RWPE1 (cell line): Measurements from ENCODE around the gene DMWD.
A peak's percentile ranks its signal among the peaks of the same experiment; 100 is the strongest.
"Not testable (repeated sequence)": the region's sequence is repeated elsewhere in the genome, so short reads cannot be mapped to it uniquely, and the experiment has no call there.

Source experiments
- CTCF ChIA-PET: fragments of 350-600 bp; sonication (Branson Sonifier 250); formaldehyde crosslinking; extraction: SDS; loops from one replicate; lab custom pipeline; 2021; lab: Yijun Ruan, JAX
- POLR2A ChIA-PET: fragments of 400-600 bp; formaldehyde crosslinking; extraction: SDS; loops from one replicate; lab custom pipeline; 2020; ENCODE audit warnings: antibody characterized with exemption; ENCODE audit not compliant: low non-redundant PET; lab: Yijun Ruan, JAX
- DNase-seq: peaks from one replicate; pipeline ENCODE4 v3.0.0; 2012; ENCODE audit warnings: low spot score
- H3K27ac ChIP-seq: fragments of 450-650 bp; 2 replicates; pipeline ENCODE4 v1.5.1; 2017
- TF ChIP-seq, protein P1 (sequence below): fragments of 450-650 bp; conservative IDR thresholded peaks from 2 replicates; pipeline ENCODE4 v1.5.1; 2017; ENCODE audit warnings: low read depth, mild to moderate bottlenecking

Gene DMWD

DNA sequence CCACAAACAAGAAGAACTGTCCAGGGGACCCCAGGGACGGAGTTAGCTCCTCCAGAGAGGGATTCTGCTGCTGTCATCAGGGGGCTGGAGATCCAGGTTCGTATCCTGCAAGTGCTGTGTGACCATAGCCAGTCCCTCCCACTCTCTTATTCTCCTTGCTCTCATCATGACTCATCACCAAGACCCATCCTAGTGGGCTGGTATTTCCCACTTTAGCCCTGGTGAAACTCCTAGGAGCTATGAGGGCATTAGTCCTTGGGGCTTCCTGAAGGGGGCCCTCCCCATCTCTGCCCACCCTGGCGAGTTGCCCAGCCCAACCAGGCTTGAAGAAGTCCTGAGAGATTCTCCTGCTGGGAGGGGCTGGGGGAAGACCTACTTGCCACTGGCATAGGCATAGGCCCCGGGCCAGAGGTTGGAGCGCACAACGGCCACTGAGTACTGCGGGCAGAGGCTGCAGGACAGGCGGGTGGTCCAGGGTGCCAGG, 7.5 kb upstream of the DMWD start:
- no peak for DNase-seq
- POLR2A ChIA-PET: interaction anchor here (1.0 kb wide), 1 partner anchor 33 kb away, joined by 3 read pairs; no protein-coding TSS in a partner anchor
- TF ChIP-seq, protein P1, sequence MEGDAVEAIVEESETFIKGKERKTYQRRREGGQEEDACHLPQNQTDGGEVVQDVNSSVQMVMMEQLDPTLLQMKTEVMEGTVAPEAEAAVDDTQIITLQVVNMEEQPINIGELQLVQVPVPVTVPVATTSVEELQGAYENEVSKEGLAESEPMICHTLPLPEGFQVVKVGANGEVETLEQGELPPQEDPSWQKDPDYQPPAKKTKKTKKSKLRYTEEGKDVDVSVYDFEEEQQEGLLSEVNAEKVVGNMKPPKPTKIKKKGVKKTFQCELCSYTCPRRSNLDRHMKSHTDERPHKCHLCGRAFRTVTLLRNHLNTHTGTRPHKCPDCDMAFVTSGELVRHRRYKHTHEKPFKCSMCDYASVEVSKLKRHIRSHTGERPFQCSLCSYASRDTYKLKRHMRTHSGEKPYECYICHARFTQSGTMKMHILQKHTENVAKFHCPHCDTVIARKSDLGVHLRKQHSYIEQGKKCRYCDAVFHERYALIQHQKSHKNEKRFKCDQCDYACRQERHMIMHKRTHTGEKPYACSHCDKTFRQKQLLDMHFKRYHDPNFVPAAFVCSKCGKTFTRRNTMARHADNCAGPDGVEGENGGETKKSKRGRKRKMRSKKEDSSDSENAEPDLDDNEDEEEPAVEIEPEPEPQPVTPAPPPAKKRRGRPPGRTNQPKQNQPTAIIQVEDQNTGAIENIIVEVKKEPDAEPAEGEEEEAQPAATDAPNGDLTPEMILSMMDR: no peak
- CTCF ChIA-PET: interaction anchor here (1.0 to 3.5 kb wide), 3 partner anchors 10 to 30 kb away, joined by 6 to 41 read pairs (median 9); partner anchors contain the start of gene SIX5
- peak overlapping the region; percentile 61 for H3K27ac ChIP-seq

DNA sequence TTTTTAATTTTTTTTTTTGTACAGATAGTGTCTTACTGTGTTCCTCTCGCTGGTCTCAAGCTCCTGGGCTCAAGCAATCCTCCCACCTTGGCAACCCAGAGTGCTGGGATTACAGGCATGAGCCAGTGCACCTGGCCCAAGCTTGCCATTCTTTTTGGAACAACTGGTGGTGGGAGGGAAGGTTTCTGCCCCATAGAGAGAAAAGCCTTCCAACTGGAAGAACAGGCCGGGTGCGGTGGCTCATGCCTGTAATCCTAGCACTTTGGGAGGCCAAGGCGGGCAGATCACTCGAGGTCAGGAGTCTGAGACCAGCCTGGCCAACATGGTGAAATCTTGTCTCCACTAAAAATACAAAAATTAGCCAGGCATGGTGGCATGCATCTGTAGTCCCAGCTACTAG, 6.9 kb upstream of the DMWD start:
- H3K27ac ChIP-seq: peak overlapping the region; percentile 61
- DNase-seq: not testable (repeated sequence)
- CTCF ChIA-PET: interaction anchor here (0.6 to 3.5 kb wide), 11 partner anchors 9 to 678 kb away, joined by 3 to 41 read pairs (median 5); partner anchors contain the start of gene SIX5
- POLR2A ChIA-PET: interaction anchor here (1.0 kb wide), 2 partner anchors 17 to 32 kb away, joined by 3 read pairs; partner anchors contain the start of gene DMPK

DNA sequence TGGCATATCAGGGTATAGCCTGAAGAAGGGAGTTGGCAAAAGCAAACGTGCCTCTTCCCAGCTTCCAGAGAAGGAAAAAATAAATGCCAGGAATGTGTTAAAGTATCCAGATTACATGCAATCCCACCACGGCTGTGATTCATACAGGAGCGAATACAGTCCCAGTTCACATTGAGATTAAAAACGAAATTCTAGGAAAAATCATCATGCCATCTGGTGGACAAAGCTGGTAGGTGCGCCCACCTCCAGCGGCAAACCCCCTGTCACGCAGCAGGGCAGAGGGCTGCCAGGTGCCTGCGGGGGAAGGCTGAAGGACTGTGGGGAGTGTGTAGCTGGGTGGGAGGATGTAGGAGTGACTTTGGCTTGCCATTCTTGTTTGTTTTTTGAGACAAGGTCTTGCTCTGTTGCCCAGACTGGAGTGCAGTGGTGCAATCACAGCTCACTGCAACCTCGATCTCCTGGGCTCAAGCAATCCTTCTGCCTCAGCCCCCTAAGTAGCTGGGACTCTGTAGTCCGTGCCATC, 6.4 kb upstream of the DMWD start:
- POLR2A ChIA-PET: interaction anchor here (1.0 kb wide), 2 partner anchors 16 to 32 kb away, joined by 3 read pairs; partner anchors contain the start of gene DMPK
- TF ChIP-seq, protein P1: peak; percentile 87

GRCh38 chr19:45794627-45795026, 2.0 kb upstream of the DMWD start:
- no peak overlapping the region for H3K27ac ChIP-seq
- DNase-seq: no peak
- ChIA-PET POLR2A (no interaction called here), CTCF (interaction anchor here (0.5 to 1.3 kb wide), 2 partner anchors 15 to 99 kb away, joined by 3 read pairs; no protein-coding TSS in a partner anchor)
- TF ChIP-seq, protein P1: no peak

More for the DNA sequence above, 6.4 kb upstream of the DMWD start:
- CTCF ChIA-PET: interaction anchor here (0.6 to 3.5 kb wide), 15 partner anchors 9 to 1495 kb away, joined by 3 to 41 read pairs (median 4); partner anchors contain the start of gene SIX5
- peak; percentile 79 for DNase-seq
- H3K27ac ChIP-seq: peak overlapping the region; percentile 61

GRCh38 chr19:45793876-45794275, 1.2 kb upstream of the DMWD start:
- POLR2A ChIA-PET: no interaction called here
- no peak for DNase-seq
- CTCF ChIA-PET: no interaction called here
- TF ChIP-seq, protein P1: no peak
- H3K27ac ChIP-seq: no peak overlapping the region

DNA sequence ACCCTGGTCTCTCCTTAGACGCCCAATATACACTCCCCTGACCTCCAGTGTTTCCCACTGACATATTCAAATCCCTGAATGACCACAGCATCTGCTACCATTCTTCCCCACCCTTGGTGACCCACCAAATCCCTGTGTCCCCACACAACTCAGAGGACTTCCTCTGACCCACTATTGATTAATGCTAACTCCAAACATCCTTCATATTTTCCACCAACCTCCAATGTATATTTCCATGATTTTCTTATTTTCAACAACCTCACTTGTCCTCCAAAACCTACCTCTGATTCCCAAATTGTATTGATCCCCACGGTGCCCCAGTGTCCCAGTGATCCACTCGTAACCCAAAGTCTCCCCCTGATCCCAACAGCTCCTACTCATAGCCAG, 526 bp upstream of the DMWD start:
- ChIA-PET POLR2A (interaction anchor here (0.6 kb wide), 1 partner anchor 23 kb away, joined by 4 read pairs; no protein-coding TSS in a partner anchor), CTCF (interaction anchor here (0.5 kb wide), 1 partner anchor 269 kb away, joined by 4 read pairs; no protein-coding TSS in a partner anchor)
- no peak for DNase-seq
- TF ChIP-seq, protein P1: no peak
- H3K27ac ChIP-seq: no peak overlapping the region
